Lung microvascular endothelial cell (primary cell): ENCODE data around the gene HES3. TPM values are rescaled to one million over a fixed set of nuclear protein-coding genes. Genes with fewer than 3 reads are reported as not detected.

Experiments used
- DNase-seq, 2 donors: peaks; one replicate each; pipeline versions ENCODE4 v3.0.0 to v3.0.0-alpha.2; 2010; ENCODE audit warnings: low read depth in 2 of 2
- total RNA-seq: library from RNA; depleted of rRNA; stranded (reverse); fragments of >200 nt; gene quantifications from 2 replicates; pipeline ENCODE4 v1.2.1, GENCODE V29; 2014

HES3 gene
- total RNA-seq, 1 donor from 2014 or later, result not detected

DNA sequence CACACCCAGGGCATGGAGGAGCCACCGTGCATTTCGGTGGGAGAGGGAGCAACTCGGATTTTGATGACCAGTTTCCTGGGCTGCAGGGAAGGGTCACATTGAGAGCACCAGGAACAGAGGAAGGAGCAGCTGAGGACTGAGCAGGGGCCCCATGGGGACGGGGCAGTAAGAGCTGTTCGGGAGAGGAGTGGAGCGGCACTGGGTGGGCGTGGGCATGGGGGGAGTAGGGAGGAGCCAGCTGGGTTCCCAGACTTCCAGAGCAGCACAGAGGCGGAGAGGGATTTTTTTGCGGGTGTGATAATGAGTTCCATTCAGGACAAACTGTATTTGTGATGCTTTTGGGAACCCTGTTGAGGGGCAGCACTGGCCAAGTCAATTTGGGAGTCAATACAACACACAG, 34.3 kb downstream of the HES3 start:
- no peak for DNase-seq

- DNase-seq, result no peak
Measured at GRCh38 chr1:6279066-6279465, 35.1 kb downstream of the HES3 start.

DNA sequence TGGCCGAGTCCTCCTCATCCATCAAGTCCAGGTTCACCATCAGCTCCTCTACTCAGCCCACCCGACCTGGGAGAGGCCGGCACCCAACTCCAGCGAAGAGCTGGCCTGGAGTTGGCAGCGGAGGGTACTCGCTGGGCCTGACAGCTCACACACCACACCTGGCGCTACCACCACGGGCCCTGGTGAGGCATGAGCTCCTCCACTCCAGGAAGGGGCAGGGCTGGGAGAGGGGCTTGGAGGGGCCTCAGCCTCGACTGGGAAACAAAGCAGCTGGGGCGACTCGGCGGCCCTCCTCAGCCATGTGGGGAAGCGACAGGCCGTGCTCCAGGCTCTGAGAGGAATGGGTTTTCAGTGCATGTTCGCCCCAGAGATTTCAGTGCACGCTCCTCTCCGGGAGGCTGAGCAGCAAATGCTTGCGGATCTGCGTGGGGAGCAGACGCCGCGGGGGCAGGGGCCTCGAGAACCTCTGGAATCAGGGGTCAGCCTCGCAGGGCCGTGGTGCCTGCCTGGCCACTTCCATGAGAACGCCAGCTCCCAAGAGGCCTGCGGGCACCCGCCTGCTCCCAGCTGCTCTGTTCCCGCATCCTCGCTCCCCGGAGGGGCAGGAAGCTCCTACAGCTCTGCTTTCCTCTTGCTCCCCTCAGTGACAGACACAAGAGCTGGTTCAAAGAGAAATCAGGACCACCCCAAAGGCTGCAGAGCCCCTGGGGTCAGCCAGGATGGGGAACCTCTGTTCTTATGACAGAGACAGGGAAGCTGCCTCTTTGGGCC, 35.8 kb downstream of the HES3 start:
- DNase-seq, result no peak

DNA sequence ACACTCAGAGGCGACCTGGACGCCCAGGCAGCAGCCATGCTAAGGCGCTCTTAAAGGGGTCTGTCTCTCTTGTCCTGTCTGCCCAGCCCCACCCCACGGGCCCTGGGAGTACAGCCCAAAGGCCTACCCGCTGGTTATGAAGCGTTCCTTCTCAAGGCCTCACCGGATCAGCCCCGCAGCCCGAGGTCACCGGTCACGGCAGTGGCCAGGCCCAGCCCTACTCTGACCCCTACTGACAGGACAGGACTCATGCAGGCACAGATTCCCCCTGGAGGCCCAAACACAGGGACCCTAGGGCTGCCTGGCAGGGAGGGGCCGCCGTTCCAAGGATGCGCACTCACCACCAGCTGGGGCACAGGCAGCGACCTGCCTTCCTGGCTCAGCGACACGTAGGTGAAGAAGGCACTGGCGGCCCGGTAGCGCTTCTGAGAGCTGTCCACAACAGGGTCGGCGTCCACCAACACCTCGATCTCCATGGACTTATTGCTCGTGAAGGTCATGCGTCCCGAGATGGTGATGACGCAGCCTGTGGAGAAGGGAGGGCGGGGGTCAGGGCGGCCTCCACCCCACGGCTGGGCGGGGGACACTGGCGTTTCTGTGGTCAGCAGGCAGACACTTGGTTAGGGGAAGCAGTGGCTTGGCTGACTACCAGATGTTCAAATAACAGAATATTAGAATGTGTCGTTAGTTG, 36.9 kb downstream of the HES3 start:
- peak in 1 of 2 donors; percentile 28 for DNase-seq

- no peak for DNase-seq
Measured at GRCh38 chr1:6281511-6282402, 37.8 kb downstream of the HES3 start.

DNA sequence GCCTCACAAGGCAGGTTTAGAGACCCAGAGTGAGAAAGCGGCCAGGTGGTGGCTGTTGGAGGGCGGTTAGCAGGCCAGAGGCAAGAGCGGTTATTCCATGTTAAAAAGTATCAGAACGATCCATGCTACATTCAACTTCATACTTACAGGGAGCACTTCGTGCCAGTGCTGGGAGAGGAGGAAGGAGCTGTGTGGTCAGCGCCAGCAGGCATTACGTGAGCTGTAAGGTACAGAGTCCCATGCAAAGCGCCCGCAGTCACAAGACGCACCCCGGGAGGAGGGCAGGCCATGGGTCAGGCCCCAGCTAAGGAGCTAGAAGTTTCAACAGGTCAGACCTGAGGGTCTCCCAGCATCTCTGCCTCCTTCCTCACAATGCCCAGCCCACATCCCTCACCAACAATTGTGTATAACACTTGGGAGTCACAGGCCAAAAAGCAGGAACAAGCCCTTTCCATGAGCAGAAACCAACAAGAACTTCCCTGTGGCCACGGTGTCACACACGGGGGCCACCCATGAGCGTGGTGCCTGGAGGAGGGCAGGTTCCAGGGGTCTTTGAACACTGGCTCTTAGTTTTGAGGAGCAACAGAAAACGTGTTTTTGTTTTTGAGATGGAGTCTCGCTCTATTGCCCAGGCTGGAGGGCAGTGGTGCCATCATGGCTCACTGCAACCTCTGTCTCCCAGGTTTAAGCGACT, 38.7 kb downstream of the HES3 start:
- no peak for DNase-seq

GRCh38 chr1:6285336-6285735, 41.4 kb downstream of the HES3 start:
- no peak for DNase-seq

- DNase-seq, result no peak
Measured at GRCh38 chr1:6286266-6286665, 42.3 kb downstream of the HES3 start.

DNA sequence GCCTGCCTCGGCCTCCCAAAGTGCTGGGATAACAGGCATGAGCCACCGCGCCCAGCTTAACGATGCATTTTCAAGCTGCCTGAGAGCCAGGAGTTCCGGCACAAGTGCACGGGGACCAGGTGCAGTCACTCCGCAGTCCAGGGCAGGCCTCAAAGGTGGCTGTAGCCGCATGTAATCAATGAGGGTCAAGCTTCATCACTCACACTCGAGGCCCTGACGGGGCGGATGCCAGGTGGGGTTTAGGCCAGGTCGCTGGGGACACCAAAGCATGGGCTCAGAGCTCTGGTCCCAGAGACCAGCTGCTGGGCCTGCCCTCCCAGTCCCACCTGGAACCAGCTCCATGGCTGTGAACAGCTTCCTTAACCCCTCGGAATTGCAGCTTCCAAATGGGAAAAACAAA, 43.0 kb downstream of the HES3 start:
- no peak for DNase-seq

GRCh38 chr1:6287431-6287886, 43.5 kb downstream of the HES3 start:
- peak in 1 of 2 donors; percentile 20 for DNase-seq

GRCh38 chr1:6288026-6288425, 44.0 kb downstream of the HES3 start:
- DNase-seq, result no peak

- DNase-seq, result no peak
Measured at GRCh38 chr1:6288665-6289064, 44.7 kb downstream of the HES3 start.

DNA sequence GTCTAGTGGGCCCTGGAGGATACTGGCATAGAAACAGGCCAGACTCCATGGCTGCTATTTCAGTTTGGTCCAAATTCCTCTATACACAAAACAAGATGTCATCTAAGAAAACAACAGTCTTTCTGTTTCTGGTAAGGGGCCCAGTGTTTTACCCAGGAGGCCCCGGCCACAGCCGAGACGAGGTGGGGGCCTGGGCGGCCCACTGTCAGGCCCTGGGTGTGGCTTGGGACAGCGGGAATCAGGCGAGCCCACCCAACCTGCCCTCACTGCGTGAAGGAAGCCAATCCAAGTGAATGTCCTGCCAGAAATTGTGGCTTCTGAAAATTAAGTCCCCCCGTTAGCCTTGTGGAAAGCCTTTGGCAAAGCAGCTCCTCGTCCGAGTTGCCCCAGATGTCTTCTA, 48.1 kb downstream of the HES3 start:
- DNase-seq, result no peak

DNA sequence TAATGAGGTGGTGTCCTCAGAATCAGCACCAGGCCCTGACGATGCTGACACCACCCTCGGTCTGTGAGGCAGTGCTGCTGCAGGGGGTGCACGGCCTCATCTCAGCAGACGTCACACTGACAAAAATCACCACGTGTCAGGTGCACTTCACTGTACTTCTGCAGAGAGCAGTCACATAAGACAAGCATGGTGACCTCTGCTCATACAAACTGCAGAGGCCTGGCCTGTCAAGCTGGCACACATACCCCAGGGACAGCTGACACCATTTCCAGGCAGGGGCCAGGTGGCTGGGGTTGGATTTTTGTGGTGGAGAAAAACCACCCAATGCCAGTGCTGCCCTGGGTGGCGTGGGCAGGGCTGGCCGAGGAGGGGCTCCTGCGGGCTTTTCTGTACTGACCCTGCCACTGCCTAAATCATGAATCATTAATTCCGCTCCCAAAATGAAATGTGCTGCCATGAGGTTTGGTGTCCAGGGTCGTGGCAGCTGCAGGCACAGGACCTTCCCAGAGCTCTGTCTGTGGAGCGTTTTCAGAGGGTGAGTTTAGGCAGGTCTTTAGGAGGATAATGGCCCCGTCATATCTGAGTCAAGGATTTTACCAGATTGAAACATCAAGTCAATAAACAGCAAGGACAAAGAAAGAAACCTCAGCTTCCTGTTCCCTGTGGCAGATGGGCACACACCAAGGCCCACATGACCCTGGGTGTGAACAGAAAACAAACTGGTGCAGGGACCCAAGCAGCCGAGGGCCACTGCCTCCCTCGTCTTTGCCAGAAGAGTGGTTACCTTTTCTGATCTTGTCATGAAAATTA, 50.3 kb downstream of the HES3 start:
- no peak for DNase-seq

DNA sequence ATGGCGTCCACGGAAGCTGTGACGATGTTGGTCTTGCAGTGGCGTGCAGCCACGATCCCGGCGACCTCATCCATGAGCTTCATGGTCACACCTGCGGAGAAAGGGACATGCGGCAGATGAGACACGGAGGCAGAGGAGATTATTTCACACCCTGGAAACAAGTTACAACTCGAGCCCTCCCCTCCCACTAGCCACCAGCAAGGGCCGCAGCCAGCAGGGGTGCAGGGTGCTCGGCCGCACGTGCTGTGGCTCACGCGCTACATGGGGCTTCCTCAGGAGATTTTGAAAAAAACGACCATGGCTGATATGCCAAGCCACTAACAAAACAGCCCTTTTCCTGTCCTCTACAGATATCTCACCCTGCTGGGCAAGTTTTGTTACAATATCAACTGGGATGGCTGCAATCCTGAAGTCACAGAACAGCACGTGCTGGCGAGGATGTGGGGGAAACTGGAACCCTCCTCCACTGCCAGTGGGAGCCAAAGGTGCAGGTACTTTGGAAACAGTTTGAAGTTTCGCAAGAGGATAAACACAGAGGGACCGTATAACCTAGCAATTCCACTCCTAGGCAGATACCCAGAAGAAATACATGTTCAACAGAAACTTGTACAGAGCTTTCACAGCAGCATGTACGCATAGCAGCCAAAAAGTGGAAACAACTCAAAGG, 51.0 kb downstream of the HES3 start:
- peak in 1 of 2 donors; percentile 35 for DNase-seq

Other genes starting within 250 kb of the HES3 start
- 0.65 and 0.99 TPM in 2 replicates for gene KCNAB2, start 198.3 kb upstream of the HES3 start, total RNA-seq
- gene CHD5, start 63.9 kb upstream of the HES3 start, total RNA-seq, result under 0.01 TPM in 2 replicates
- 149 and 152 TPM in 2 replicates for gene RPL22, start 44.6 kb upstream of the HES3 start, total RNA-seq
- gene RNF207, start 38.1 kb upstream of the HES3 start, total RNA-seq, result 2.4 and 2.6 TPM in 2 replicates
- 51.6 and 72.6 TPM in 2 replicates for gene ICMT, start 8.2 kb upstream of the HES3 start, total RNA-seq
- gene GPR153, start 16.9 kb downstream of the HES3 start, total RNA-seq, result 1.7 and 3.0 TPM in 2 replicates
- 10.7 and 25.1 TPM in 2 replicates for gene ACOT7, start 149.6 kb downstream of the HES3 start, total RNA-seq
- gene HES2, start 175.7 kb downstream of the HES3 start, total RNA-seq, result 7.3 and 19.8 TPM in 2 replicates
- gene ESPN, start 180.6 kb downstream of the HES3 start, total RNA-seq, result 0.20 and 0.65 TPM in 2 replicates
- gene TNFRSF25, start 222.0 kb downstream of the HES3 start, total RNA-seq, result 3.3 and 5.2 TPM in 2 replicates
- gene PLEKHG5, start 247.5 kb downstream of the HES3 start, total RNA-seq, result 17.9 and 20.9 TPM in 2 replicates